Ascending aorta (tissue), 2 donors: Measurements from ENCODE around the gene PLEKHS1. TPM values are rescaled to one million over a fixed set of nuclear protein-coding genes. Genes with fewer than 3 reads are reported as not detected.

Experiments used
- DNase-seq, 2 donors: peaks; one replicate each; pipeline ENCODE4 v3.0.0-alpha.2; 2019; ENCODE audit warnings: low spot score in 2 of 2
- H3K27ac ChIP-seq, 2 donors: fragments of 200-600 bp; sonication (generic); one replicate each; pipeline ENCODE4 v1.5.1; 2016 to 2017; ENCODE audit warnings: mild to moderate bottlenecking in 1 of 2
- H3K27me3 ChIP-seq: fragments of 200-600 bp; sonication (generic); one replicate; pipeline ENCODE4 v1.5.1; 2017
- H3K36me3 ChIP-seq, 2 donors: fragments of 200-600 bp; sonication (generic); one replicate each; pipeline ENCODE4 v1.5.1; 2016
- H3K4me1 ChIP-seq, 2 donors: fragments of 200-600 bp; sonication (generic); one replicate each; pipeline ENCODE4 v1.5.1; 2016 to 2017; ENCODE audit warnings: mild to moderate bottlenecking in 1 of 2
- H3K4me3 ChIP-seq, 2 donors: fragments of 200-600 bp; sonication (generic); one replicate each; pipeline ENCODE4 v1.5.1; 2016 to 2017; ENCODE audit warnings: mild to moderate bottlenecking in 1 of 2
- H3K9me3 ChIP-seq, 2 donors: fragments of 200-600 bp; sonication (generic); one replicate each; pipeline ENCODE4 v1.5.1; 2016
- CTCF ChIP-seq, 3 experiments: fragments of 200-600 bp in 2 of 3; fragments of 450-650 bp in 1 of 3; sonication (generic) in 2 of 3; IDR thresholded peaks; one replicate each; pipeline ENCODE4 v1.5.1; 2016 to 2019; ENCODE audit warnings: antibody characterized with exemption in 3 of 3, mild to moderate bottlenecking in 1 of 3, moderate library complexity in 1 of 3
- intact Hi-C: fragments of 100-400 bp; cut with DNase I; formaldehyde crosslinking; loops from one replicate; pipeline ENCODE4 v1.15.1; 2023
- total RNA-seq: library from RNA; depleted of rRNA; stranded (reverse); fragments of >200 nt; gene quantifications from one replicate; pipeline ENCODE4 v1.1.0, GENCODE V29; 2016

The PLEKHS1 gene
- total RNA-seq, 1 donor from 2014 or later, result not detected

- no peaks in the 10 kb centered on the region for H3K36me3 ChIP-seq
- no peak overlapping the region for H3K4me3 ChIP-seq
- no peaks in the 10 kb centered on the region for H3K4me1 ChIP-seq
- H3K27me3 ChIP-seq, result no peaks in the 10 kb centered on the region
- TF ChIP-seq CTCF (IDR thresholded peaks at IDR 0.05), result no peak
- intact Hi-C loops, result no loop called here
- H3K27ac ChIP-seq, result no peak overlapping the region
- DNase-seq, result no peak
- no peaks in the 10 kb centered on the region for H3K9me3 ChIP-seq
These were observed 9.0 kb upstream of the PLEKHS1 start for GRCh38 chr10:113742466-113742865.

DNA sequence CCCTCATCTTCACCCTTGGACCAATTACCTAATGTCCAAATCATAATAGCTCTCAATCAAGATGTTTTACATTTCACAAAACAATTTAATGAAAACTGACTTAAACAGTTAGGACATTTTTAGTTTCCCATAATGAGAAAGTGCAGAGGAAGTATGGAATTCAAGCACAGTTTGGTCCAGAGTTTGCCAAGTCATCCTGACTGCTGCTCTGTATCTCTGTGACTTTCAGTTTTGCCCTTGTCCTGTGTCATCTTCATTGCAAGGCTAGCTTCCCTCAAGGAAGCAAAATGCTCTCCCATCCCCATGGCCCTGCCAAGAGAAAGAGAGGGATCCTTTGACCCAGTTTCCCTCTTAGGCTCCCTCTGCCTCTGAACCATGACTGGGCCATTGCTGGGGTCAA lies 7.9 kb upstream of the PLEKHS1 start:
- H3K27ac ChIP-seq, result no peak overlapping the region
- intact Hi-C loops, result no loop called here
- no peak for DNase-seq

DNA sequence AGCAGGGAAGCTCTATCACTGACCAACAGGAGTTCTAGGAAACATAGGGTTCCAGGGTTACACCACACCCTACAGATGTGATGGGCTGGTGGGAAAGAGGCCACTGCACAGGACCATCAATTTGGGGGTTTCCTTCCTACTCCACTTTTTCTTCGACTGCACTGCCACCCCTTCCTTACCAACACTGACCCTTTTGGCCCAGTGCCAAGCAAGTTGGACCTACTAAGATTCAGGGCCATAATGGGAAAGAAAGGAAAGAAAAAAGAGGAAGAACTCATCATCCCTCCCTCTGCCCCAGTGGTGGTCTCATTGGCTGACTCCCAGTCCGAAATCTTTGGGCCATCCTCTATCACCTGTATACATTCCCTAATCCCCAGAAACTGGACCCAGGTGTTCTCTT lies 6.1 kb upstream of the PLEKHS1 start:
- Histone ChIP-seq H3K36me3 (no peaks in the 10 kb centered on the region), H3K9me3 (no peaks in the 10 kb centered on the region), H3K4me3 (no peak overlapping the region), H3K27me3 (no peaks in the 10 kb centered on the region), H3K4me1 (no peaks in the 10 kb centered on the region), H3K27ac (no peak overlapping the region)
- TF ChIP-seq CTCF (IDR thresholded peaks at IDR 0.05), result no peak
- DNase-seq, result no peak
- intact Hi-C loops, result no loop called here

More for the DNA sequence above, 7.9 kb upstream of the PLEKHS1 start:
- Histone ChIP-seq H3K4me3 (no peak overlapping the region), H3K36me3 (no peaks in the 10 kb centered on the region), H3K9me3 (no peaks in the 10 kb centered on the region), H3K27me3 (no peaks in the 10 kb centered on the region), H3K4me1 (no peaks in the 10 kb centered on the region)
- TF ChIP-seq CTCF (IDR thresholded peaks at IDR 0.05), result no peak

DNA sequence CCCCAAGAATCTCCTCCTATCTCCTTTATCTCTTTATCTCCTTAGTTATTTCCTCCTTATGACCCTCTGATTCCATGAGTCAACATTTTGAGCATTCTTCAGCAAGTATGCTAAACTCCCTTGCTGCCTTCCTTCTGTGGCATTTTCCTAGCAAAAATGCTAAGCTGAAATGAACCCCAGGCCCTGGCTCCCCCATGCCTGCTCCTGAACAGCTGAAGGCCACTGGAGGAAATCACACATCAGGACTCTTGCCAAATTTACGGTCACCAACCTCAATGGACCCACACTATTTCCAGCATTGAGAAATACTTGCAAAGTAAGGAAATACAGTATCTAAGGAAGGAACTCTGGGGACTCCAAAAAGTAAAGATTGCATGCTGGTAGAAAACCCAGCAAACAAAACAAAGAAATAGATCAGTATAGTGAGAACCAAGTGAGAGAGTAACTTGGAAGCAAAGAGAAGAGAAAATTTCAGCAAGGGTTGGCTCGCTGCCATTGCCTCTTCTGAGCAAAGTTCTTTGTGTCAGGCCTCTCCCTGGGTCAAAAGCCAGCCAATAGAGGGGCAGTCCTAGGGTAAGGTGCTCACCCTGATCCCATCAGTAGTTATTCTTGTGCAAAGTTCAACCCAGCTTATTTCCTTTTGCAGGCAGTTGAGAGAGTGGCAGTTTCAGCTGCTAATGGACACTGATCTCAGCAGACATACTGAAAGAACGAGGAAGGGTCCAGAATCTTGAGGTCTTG lies 5.1 kb upstream of the PLEKHS1 start:
- Histone ChIP-seq H3K4me3 (no peak overlapping the region), H3K9me3 (no peaks in the 10 kb centered on the region), H3K27ac (no peak overlapping the region), H3K36me3 (no peaks in the 10 kb centered on the region), H3K27me3 (no peaks in the 10 kb centered on the region), H3K4me1 (no peaks in the 10 kb centered on the region)
- DNase-seq, result no peak
- TF ChIP-seq CTCF (IDR thresholded peaks at IDR 0.05), result no peak
- intact Hi-C loops, result no loop called here

DNA sequence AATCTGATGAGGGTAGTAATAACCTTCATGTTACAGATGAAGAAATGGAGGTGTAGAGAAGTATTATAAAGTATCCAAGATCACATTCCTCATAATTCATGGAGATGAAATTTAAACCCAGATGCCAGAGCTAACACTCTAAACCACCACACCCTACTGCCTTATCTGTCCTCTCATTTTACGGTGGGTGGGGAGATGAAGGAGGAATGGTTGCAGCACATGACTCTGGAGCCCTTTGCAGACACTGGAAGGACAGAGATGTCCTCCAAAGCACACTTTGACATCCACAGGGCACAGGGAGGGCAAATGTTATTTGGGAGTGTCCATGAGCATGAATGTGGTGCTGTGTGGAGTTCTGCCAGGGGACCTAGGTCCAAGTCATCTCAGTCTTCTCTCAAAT lies 1.1 kb downstream of the PLEKHS1 start:
- no peaks in the 10 kb centered on the region for H3K4me1 ChIP-seq
- H3K4me3 ChIP-seq, result no peak overlapping the region
- H3K27me3 ChIP-seq, result no peaks in the 10 kb centered on the region
- no peak overlapping the region for H3K27ac ChIP-seq
- intact Hi-C loops, result no loop called here
- no peak for TF ChIP-seq CTCF (IDR thresholded peaks at IDR 0.05)
- no peaks in the 10 kb centered on the region for H3K9me3 ChIP-seq
- no peaks in the 10 kb centered on the region for H3K36me3 ChIP-seq
- no peak for DNase-seq
